ENCODE measurements around the gene MSANTD2.

- TF ChIP-seq CTCF (IDR thresholded peaks at IDR 0.05; ENCODE audit: low read length) (no peak), EZH2 (IDR thresholded peaks at IDR 0.05; ENCODE audit: borderline replicate concordance, low read length) (no peak)
Observed at GRCh38 chr11:124804884-124805283, 4.7 kb upstream of the MSANTD2 start.

Data from OCI-LY1 (cell line).